Activated B cell treated with CpG ODN at 0.5 μM for 24 hours (primary cell): ENCODE data around the gene CAMK2N2. TPM values are rescaled to one million over a fixed set of nuclear protein-coding genes. Genes with fewer than 3 reads are reported as not detected.

ENCODE experiments used
- ATAC-seq: fragments of 200-7000 bp; cut with Tn5 transposase; one replicate; pipeline ENCODE4 v1.10.0; 2021; ENCODE audit warnings: low read depth, mild to moderate bottlenecking, moderate library complexity
- CTCF ChIA-PET: fragments of 350-600 bp; sonication (Branson Sonifier 250); formaldehyde crosslinking; loops from one replicate; lab custom pipeline; 2021; ENCODE audit warnings: antibody characterized with exemption; lab: Charles Lee
- POLR2A ChIA-PET: fragments of 350-600 bp; sonication (Branson Sonifier 250); formaldehyde crosslinking; loops from one replicate; lab custom pipeline; 2021; ENCODE audit warnings: antibody characterized with exemption; lab: Charles Lee
- DNase-seq: peaks from one replicate; pipeline ENCODE4 v3.0.0; 2022
- H3K27ac Mint-ChIP-seq: one replicate; pipeline ENCODE4 v1.8.0; 2020; ENCODE audit warnings: mixed read lengths
- H3K27me3 Mint-ChIP-seq: one replicate; pipeline ENCODE4 v1.8.0; 2021; ENCODE audit warnings: mixed read lengths
- H3K36me3 Mint-ChIP-seq: one replicate; pipeline ENCODE4 v1.8.0; 2021; ENCODE audit warnings: low read depth, mixed read lengths
- H3K4me1 Mint-ChIP-seq: one replicate; pipeline ENCODE4 v1.8.0; 2021; ENCODE audit warnings: mixed read lengths
- H3K4me3 Mint-ChIP-seq: one replicate; pipeline ENCODE4 v1.8.0; 2020; ENCODE audit warnings: mild to moderate bottlenecking, mixed read lengths
- H3K9me3 Mint-ChIP-seq: one replicate; pipeline ENCODE4 v1.8.0; 2020; ENCODE audit warnings: mixed read lengths
- intact Hi-C: fragments of 100-400 bp; cut with micrococcal nuclease; formaldehyde crosslinking; loops from one replicate; pipeline ENCODE4 v1.15.1; 2024
- total RNA-seq: library from RNA; stranded (reverse); gene quantifications from 2 replicates; pipeline ENCODE4 v1.2.3, GENCODE V29; 2022
- TF ChIP-seq, protein P1 (sequence below): fragments of 200-600 bp; IDR thresholded peaks from one replicate; pipeline ENCODE4 v1.8.0; 2022; ENCODE audit warnings: antibody characterized with exemption, mild to moderate bottlenecking

The CAMK2N2 gene
- total RNA-seq, 1 donor from 2014 or later: not detected

DNA sequence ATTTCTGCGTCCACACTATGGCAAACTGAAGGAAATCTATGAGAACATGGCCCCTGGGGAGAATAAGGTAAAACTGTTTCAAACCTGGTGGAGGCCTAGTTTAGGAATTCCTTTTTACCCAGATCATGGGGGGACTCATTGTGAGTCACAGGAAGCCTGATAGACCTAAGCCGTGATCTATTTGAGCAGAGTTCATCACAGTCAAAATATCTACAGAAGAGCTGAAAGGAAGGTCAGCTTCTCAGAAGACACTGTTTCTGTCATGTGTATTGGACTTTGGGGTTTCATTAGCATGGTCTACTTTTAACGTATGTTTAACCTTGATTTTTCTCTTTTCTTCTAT lies 39.0 kb upstream of the CAMK2N2 start:
- Mint-ChIP-seq H3K4me3 (peak overlapping the region; percentile 95), H3K27me3 (no peaks in the 10 kb centered on the region), H3K36me3 (peaks cover 57% of the 10 kb centered on the region), H3K4me1 (peaks cover 23% of the 10 kb centered on the region), H3K9me3 (no peaks in the 10 kb centered on the region), H3K27ac (no peak overlapping the region)
- DNase-seq: no peak
- POLR2A ChIA-PET: interaction anchor here (0.6 to 1.2 kb wide), 2 partner anchors 13 to 35 kb away, joined by 3 read pairs; no protein-coding TSS in a partner anchor
- intact Hi-C loops: no loop called here
- no peak for ATAC-seq
- TF ChIP-seq, protein P1, sequence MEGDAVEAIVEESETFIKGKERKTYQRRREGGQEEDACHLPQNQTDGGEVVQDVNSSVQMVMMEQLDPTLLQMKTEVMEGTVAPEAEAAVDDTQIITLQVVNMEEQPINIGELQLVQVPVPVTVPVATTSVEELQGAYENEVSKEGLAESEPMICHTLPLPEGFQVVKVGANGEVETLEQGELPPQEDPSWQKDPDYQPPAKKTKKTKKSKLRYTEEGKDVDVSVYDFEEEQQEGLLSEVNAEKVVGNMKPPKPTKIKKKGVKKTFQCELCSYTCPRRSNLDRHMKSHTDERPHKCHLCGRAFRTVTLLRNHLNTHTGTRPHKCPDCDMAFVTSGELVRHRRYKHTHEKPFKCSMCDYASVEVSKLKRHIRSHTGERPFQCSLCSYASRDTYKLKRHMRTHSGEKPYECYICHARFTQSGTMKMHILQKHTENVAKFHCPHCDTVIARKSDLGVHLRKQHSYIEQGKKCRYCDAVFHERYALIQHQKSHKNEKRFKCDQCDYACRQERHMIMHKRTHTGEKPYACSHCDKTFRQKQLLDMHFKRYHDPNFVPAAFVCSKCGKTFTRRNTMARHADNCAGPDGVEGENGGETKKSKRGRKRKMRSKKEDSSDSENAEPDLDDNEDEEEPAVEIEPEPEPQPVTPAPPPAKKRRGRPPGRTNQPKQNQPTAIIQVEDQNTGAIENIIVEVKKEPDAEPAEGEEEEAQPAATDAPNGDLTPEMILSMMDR: no peak
- CTCF ChIA-PET: no interaction called here

DNA sequence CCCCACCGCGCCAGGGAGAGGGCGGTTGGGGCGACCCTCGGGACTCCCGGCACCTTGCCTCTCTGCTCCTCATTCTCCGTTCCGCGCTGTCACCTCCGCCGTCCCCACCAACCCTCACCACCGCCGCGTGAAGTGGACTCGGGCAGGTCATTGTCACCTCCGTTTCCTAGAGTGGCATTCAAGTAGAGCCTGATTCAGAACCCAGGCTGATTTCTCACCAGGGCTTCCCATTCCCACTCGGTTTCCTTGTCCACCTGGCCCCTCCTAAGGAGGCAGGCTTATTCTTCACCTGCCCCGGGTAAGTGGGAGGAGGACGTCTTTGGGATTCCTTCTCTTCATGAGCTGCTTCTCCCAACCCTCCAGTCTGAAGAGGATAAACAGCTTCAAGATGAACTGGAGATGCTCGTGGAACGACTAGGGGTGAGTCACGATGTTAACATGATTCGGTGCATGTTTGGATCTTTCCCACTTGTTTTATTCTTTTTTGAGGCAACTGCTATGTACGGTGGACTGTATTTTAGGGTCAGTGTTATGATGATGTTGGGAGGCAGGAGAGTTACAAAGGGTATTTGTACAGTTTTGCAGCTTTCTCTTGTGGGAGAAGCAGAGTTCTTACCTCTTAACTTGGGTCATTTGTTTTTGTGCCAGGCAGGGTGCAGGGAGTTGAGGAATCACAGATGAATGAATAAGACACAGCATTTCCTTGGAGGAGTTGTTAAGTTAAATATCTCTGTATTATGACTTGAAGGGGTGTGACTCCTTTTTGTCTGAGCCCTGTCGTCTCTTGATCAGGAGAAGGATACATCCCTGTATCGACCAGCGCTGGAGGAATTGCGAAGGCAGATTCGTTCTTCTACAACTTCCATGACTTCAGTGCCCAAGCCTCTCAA lies 38.4 kb upstream of the CAMK2N2 start:
- Mint-ChIP-seq H3K4me1 (peaks cover 23% of the 10 kb centered on the region), H3K36me3 (peaks cover 52% of the 10 kb centered on the region), H3K9me3 (no peaks in the 10 kb centered on the region), H3K27me3 (no peaks in the 10 kb centered on the region), H3K27ac (peak overlapping the region; percentile 67), H3K4me3 (peak overlapping the region; percentile 95)
- intact Hi-C loops: loop anchor here (1.0 to 5.0 kb wide), 15 partner anchors 15 to 1139 kb away; partner anchors contain the start of genes ABCC5, ABCF3, AP2M1 and CAMK2N2
- ATAC-seq (no peak), DNase-seq (no peak)
- TF ChIP-seq, protein P1: no peak
- ChIA-PET CTCF (interaction anchor here (1.0 kb wide), 1 partner anchor 214 kb away, joined by 3 read pairs; no protein-coding TSS in a partner anchor), POLR2A (interaction anchor here (0.6 to 1.2 kb wide), 5 partner anchors 14 to 407 kb away, joined by 3 read pairs; partner anchors contain the start of gene FAM131A)

DNA sequence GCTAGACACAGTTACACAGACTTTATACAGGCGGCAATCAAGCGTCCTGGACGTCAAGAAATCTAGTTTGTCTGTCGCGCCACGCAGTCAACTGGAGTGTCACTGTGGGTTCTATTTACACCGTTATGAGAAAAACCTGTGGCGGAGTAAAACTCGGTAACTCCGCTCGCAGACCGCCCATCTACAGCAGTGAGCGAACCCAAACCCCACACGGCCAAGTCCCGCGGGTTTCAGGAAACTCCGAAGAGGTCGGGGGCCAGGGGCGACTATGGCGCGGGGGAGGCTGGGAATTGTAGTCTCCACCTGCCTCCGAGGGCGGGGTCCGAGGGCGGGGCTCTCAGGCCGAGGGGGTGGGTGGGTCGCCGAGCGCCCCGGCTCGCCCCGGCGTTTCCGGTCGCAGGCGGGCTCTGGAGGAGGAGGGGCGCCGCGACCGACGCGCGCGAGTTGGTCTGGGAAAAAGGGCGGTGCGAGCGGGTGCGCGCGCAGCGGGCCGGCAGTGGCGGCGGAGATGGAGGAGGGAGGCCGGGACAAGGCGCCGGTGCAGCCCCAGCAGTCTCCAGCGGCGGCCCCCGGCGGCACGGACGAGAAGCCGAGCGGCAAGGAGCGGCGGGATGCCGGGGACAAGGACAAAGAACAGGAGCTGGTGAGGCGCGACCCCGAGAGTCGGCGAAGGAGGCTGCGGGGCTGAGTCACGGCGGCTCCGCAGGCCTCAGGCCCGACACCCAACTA lies 37.6 kb upstream of the CAMK2N2 start, which contains the start of gene PSMD2:
Gene PSMD2, plus strand, starts transcription at position 483 of the 729 bp plus-strand sequence. Its CDS starts 26 bp downstream, at position 509.
- TF ChIP-seq, protein P1: no peak
- ChIA-PET CTCF (interaction anchor here (1.0 kb wide), 2 partner anchors 215 to 414 kb away, joined by 3 read pairs; partner anchors contain the start of gene PARL), POLR2A (interaction anchor here (0.6 to 1.2 kb wide), 6 partner anchors 17 to 404 kb away, joined by 3 to 7 read pairs (median 3); partner anchors contain the start of gene FAM131A)
- DNase-seq (peak; percentile 96), ATAC-seq (peak; percentile 96)
- no peaks in the 10 kb centered on the region for H3K9me3 Mint-ChIP-seq
- intact Hi-C loops: loop anchor here (1.0 to 5.0 kb wide), 15 partner anchors 15 to 1138 kb away; partner anchors contain the start of genes ABCC5, ABCF3, AP2M1 and CAMK2N2
- H3K27me3 Mint-ChIP-seq: no peaks in the 10 kb centered on the region
- peaks cover 44% of the 10 kb centered on the region for H3K36me3 Mint-ChIP-seq
- peak within 1 kb of the TSS; percentile 88 for H3K27ac Mint-ChIP-seq
- H3K4me3 Mint-ChIP-seq: peak within 1 kb of the TSS; percentile 95
- peaks cover 23% of the 10 kb centered on the region for H3K4me1 Mint-ChIP-seq

DNA sequence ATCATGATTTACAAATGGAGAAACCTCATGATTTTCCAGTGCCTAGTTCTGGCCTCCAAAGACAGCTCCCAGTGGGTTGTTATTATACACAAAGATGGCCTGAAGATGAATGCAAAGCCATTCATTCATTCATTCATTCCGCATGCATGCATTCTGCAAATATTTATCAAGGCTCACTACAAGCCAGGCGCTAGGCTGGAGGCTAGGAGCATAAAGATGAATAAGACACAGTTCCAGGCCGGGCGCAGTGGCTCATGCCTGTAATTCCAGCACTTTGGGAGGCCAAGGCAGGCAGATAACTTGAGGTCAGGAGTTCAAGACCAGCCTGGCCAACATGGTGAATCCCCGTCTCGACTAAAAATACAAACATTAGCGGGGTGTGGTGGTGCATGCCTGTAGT lies 35.3 kb upstream of the CAMK2N2 start:
- no peak for ATAC-seq
- no peak overlapping the region for H3K27ac Mint-ChIP-seq
- POLR2A ChIA-PET: interaction anchor here (0.6 kb wide), 1 partner anchor 175 kb away, joined by 3 read pairs; no protein-coding TSS in a partner anchor
- CTCF ChIA-PET: no interaction called here
- H3K4me1 Mint-ChIP-seq: peaks cover 23% of the 10 kb centered on the region
- no peaks in the 10 kb centered on the region for H3K9me3 Mint-ChIP-seq
- H3K27me3 Mint-ChIP-seq: peaks cover 5% of the 10 kb centered on the region
- no peak overlapping the region for H3K4me3 Mint-ChIP-seq
- TF ChIP-seq, protein P1: no peak
- no peak for DNase-seq
- peaks cover 21% of the 10 kb centered on the region for H3K36me3 Mint-ChIP-seq
- intact Hi-C loops: loop anchor here (5.0 kb wide), 1 partner anchor 246 kb away; no protein-coding TSS in a partner anchor
